ENCODE data around the gene TFAP2B. TPM values are rescaled to one million over a fixed set of nuclear protein-coding genes. Genes with fewer than 3 reads are reported as not detected.

The TFAP2B gene
- total RNA-seq, 1 experiment from 2014 or later = not detected

GRCh38 chr6:50847890-50848594 lies 29.4 kb downstream of the TFAP2B start:
- no peak for DNase-seq (ENCODE audit: low spot score)

GRCh38 chr6:50848989-50849795 lies 30.5 kb downstream of the TFAP2B start:
- DNase-seq (ENCODE audit: low spot score) = no peak

- no peak for DNase-seq (ENCODE audit: low spot score)
Measured at GRCh38 chr6:50849796-50850180, 31.1 kb downstream of the TFAP2B start.

- no peak for DNase-seq (ENCODE audit: low spot score)
Measured at GRCh38 chr6:50850223-50851048, 31.8 kb downstream of the TFAP2B start.

GRCh38 chr6:50851049-50851845 lies 32.6 kb downstream of the TFAP2B start:
- DNase-seq (ENCODE audit: low spot score) = no peak

GRCh38 chr6:50853939-50854338 lies 35.3 kb downstream of the TFAP2B start:
- DNase-seq (ENCODE audit: low spot score) = no peak

GRCh38 chr6:50861692-50862091 lies 43.0 kb downstream of the TFAP2B start:
- no peak for DNase-seq (ENCODE audit: low spot score)

GRCh38 chr6:50862176-50862575 lies 43.5 kb downstream of the TFAP2B start:
- no peak for DNase-seq (ENCODE audit: low spot score)

- DNase-seq (ENCODE audit: low spot score) = no peak
Measured at GRCh38 chr6:50864601-50865000, 45.9 kb downstream of the TFAP2B start.

GRCh38 chr6:50868466-50868865 lies 49.8 kb downstream of the TFAP2B start:
- DNase-seq (ENCODE audit: low spot score) = no peak

GRCh38 chr6:50873167-50873566 lies 54.5 kb downstream of the TFAP2B start:
- DNase-seq (ENCODE audit: low spot score) = no peak

GRCh38 chr6:50884364-50884763 lies 65.7 kb downstream of the TFAP2B start:
- DNase-seq (ENCODE audit: low spot score) = no peak

GRCh38 chr6:50887112-50887511 lies 68.4 kb downstream of the TFAP2B start:
- no peak for DNase-seq (ENCODE audit: low spot score)

GRCh38 chr6:50889497-50889896 lies 70.8 kb downstream of the TFAP2B start:
- DNase-seq (ENCODE audit: low spot score) = no peak

GRCh38 chr6:50889935-50890334 lies 71.3 kb downstream of the TFAP2B start:
- no peak for DNase-seq (ENCODE audit: low spot score)

GRCh38 chr6:50890579-50890978 lies 71.9 kb downstream of the TFAP2B start:
- DNase-seq (ENCODE audit: low spot score) = no peak

- no peak for DNase-seq (ENCODE audit: low spot score)
Measured at GRCh38 chr6:50891290-50891689, 72.6 kb downstream of the TFAP2B start.

Measured in HT-29 (cell line).